ENCODE results near the gene DLG5. TPM values are rescaled to one million over a fixed set of nuclear protein-coding genes. Genes with fewer than 3 reads are reported as not detected.

The DLG5 gene
- total and polyA plus RNA-seq, 4 donors: 10.0 to 70.6 (median 35.4) TPM

DNA sequence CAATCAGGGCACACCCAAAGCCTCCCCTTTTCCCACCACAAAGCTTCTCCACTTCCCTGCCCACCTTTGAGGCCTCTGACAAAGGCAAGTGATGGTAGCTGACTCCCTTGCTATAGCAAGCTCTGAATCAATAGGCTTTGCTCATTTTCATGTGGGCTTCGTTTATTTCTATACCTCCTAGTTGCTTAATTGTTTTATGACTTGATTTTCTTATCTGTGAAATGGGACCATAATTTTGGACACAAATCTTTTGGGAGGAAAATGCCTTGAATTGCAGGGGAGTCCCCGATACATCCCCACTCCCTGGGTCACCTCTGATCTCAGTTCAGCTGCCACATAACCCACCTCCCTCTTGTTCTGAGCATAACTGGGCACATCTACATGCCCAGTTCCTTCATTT is 13.7 kb upstream of the DLG5 start:
- Histone ChIP-seq H3K27me3 (ENCODE audit: control insufficient read depth in 1 of 2, insufficient read depth in 2 of 2, low read length in 1 of 2) (no peaks in the 10 kb centered on the region), H3K36me3 (ENCODE audit: control insufficient read depth in 1 of 2, insufficient read depth in 2 of 2, low read length in 1 of 2) (no peaks in the 10 kb centered on the region), H3K9me3 (ENCODE audit: control insufficient read depth, low read length) (no peaks in the 10 kb centered on the region), H3K4me3 (ENCODE audit: low read length in 2 of 2) (no peak overlapping the region), H3K27ac (ENCODE audit: low read depth in 1 of 2, low read length in 2 of 2) (no peak overlapping the region), H3K4me1 (ENCODE audit: control insufficient read depth in 1 of 2, insufficient read depth in 2 of 2, low read length in 2 of 2) (no peaks in the 10 kb centered on the region)
- intact Hi-C loops (cut with DNase I): no loop called here
- ATAC-seq (ENCODE audit: low FRiP score) (no peak), DNase-seq (no peak)
- 95 to 96% methylated on average over 2 of the region's 2 CpGs for WGBS, 2 donors

DNA sequence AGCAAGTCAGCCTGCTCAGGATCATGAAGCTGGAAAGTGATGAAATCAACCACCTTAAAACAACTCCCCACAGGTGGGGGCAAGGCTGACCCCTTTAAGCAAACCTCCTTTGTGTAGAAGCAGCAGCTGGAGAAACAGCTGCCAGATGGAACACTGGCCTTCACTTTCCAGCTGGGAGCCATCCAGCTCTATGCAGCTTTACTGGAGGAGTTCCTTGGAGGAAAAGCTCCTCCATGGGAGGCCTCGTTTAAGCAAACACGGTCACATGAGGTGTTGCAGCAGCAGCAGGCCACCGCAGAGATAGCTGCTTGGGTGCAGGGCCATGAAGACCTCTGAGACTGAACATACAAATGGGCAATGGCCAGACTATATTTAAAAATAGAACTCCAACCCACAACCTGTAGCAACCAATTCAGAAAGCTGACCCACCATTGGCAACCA is 13.0 kb upstream of the DLG5 start:
- Histone ChIP-seq H3K9me3 (ENCODE audit: control insufficient read depth, low read length) (no peaks in the 10 kb centered on the region), H3K27me3 (ENCODE audit: control insufficient read depth in 1 of 2, insufficient read depth in 2 of 2, low read length in 1 of 2) (no peaks in the 10 kb centered on the region), H3K27ac (ENCODE audit: low read depth in 1 of 2, low read length in 2 of 2) (no peak overlapping the region), H3K4me1 (ENCODE audit: control insufficient read depth in 1 of 2, insufficient read depth in 2 of 2, low read length in 2 of 2) (no peaks in the 10 kb centered on the region), H3K36me3 (ENCODE audit: control insufficient read depth in 1 of 2, insufficient read depth in 2 of 2, low read length in 1 of 2) (no peaks in the 10 kb centered on the region), H3K4me3 (ENCODE audit: low read length in 2 of 2) (no peak overlapping the region)
- DNase-seq: no peak
- WGBS, 2 donors: 3 to 6% methylated on average over 3 of the region's 3 CpGs
- intact Hi-C loops (cut with DNase I): no loop called here
- peak; percentile 47 for ATAC-seq (ENCODE audit: low FRiP score)

DNA sequence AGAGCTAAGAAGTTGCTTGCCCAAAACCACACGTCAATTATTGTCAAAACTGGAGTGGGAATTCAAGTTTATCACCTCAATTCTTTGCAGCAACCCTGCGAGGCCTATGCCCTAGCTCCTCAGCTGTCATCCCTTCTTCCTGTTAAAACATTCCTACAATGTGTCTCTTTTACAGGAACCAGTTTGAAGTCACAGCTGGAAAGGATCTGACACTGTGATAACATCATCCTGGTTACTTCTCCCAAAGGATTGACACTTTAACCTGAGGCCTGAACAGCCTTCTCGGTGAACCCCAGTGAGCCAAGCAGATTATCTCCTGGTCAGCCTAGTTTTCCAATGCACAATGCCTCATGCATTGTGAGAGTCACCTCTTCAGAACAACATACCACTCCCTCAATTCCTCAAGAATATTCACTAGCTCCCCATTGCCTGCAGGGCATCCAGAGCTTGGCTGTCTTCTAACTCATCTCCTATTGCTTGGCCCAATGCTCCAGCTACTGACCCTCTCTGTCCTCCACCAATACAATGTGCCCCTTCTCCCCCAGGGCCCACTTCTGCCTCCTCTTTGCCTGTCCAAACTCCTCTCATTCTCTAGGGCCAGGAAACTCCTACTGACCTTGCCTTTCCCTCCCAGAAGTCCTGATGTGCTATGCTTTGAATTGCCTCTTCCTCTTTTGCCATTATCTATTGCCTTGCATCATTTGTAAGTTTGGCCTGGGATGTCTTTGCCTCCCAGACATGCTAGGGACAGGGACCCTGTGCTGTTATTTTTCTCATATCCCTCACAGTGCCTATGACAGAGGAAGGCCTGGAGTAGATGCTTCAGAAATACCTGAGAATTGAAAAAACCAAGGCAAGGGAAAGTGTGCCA is 10.4 kb upstream of the DLG5 start:
- H3K4me1 ChIP-seq (ENCODE audit: control insufficient read depth in 1 of 2, insufficient read depth in 2 of 2, low read length in 2 of 2): no peaks in the 10 kb centered on the region

DNA sequence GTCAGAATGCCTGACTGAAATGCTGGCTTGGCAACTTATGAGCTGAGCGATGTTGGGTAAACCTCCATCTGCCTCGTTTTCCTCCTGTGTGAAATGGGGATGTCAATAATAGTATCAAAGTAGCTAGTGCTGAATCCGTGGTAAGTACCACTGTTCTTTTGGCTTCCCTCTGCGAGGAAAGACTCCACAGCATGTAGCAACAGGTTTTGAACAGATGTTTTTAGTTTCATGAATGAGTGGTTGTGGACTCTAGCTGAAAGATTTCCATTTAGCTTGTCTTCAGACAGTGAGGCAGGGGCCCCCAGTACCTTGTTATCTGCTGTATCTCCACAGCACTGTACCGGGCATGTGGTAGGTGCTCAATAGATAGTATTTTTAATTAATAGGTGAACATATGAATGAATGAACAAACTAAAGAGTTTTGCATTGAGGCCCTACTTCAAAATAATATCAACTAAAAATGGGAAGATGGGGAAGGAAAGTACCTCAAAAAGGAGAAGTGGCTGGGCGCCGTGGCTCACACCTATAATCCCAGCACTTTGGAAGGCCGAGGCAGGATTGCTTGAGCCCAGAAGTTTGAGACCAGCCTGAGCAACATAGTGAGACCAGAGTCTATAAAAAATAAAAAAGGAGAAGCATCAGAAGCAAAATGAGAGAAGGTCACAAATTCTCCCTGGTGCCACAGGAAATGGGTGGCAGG is 5.6 kb upstream of the DLG5 start:
- ATAC-seq (ENCODE audit: low FRiP score) (no peak), DNase-seq (no peak)
- Histone ChIP-seq H3K9me3 (ENCODE audit: control insufficient read depth, low read length) (no peaks in the 10 kb centered on the region), H3K4me3 (ENCODE audit: low read length in 2 of 2) (no peak overlapping the region), H3K4me1 (ENCODE audit: control insufficient read depth in 1 of 2, insufficient read depth in 2 of 2, low read length in 2 of 2) (no peaks in the 10 kb centered on the region), H3K27me3 (ENCODE audit: control insufficient read depth in 1 of 2, insufficient read depth in 2 of 2, low read length in 1 of 2) (no peaks in the 10 kb centered on the region), H3K36me3 (ENCODE audit: control insufficient read depth in 1 of 2, insufficient read depth in 2 of 2, low read length in 1 of 2) (no peaks in the 10 kb centered on the region), H3K27ac (ENCODE audit: low read depth in 1 of 2, low read length in 2 of 2) (no peak overlapping the region)
- 83 to 89% methylated on average over 8 of the region's 8 CpGs for WGBS, 2 donors
- intact Hi-C loops (cut with DNase I): no loop called here

More for the DNA sequence above, 10.4 kb upstream of the DLG5 start:
- WGBS, 2 donors: 92 to 95% methylated on average over 3 of the region's 3 CpGs
- DNase-seq (no peak), ATAC-seq (ENCODE audit: low FRiP score) (no peak)
- Histone ChIP-seq H3K27me3 (ENCODE audit: control insufficient read depth in 1 of 2, insufficient read depth in 2 of 2, low read length in 1 of 2) (no peaks in the 10 kb centered on the region), H3K4me3 (ENCODE audit: low read length in 2 of 2) (no peak overlapping the region), H3K27ac (ENCODE audit: low read depth in 1 of 2, low read length in 2 of 2) (no peak overlapping the region), H3K9me3 (ENCODE audit: control insufficient read depth, low read length) (no peaks in the 10 kb centered on the region), H3K36me3 (ENCODE audit: control insufficient read depth in 1 of 2, insufficient read depth in 2 of 2, low read length in 1 of 2) (no peaks in the 10 kb centered on the region)
- intact Hi-C loops (cut with DNase I): no loop called here

DNA sequence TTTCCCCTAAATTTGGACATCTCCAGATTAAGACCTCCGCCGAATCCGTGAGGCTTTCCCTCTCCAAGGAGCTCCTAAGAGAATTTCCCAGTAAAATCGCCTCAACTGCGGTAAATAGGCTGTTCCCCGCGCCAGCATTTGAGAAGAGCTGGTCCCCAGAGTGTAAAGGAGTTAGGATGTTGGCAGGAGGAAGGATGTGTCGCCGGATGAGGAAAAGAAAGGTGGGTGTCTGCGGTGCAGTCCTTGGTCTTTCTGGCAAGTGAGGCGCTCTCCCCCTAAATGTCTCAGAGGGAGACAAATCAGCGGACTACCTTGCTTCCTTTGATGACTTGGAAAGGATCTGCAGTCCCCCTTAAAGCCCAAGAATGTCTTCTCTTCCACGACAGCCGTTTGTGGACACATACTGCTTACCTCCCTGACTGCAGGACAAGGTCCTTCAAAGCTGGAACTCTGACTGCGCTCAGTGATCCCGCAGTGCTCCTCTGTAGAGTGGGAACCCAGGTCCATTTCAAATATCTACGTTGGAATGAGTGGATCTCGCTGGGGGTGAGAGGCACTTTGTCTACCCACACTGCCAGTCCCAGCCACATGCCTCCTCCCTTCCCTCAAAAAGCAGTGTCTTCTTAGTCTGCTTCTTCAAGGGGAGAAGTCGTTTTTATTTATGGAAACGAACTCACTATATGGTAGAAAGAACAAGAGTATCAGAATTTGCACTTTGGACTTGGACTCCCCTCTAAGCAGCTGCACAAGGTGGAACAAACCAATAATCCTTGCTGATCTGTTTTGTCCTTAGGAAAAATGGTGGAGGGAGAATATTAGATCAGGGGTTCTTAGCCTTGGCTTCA is 1.1 kb upstream of the DLG5 start:
- Histone ChIP-seq H3K4me3 (ENCODE audit: low read length in 2 of 2) (peak overlapping the region; percentile 71 to 97), H3K27ac (ENCODE audit: low read depth in 1 of 2, low read length in 2 of 2) (peak overlapping the region in 1 of 2 donors; percentile 1), H3K9me3 (ENCODE audit: control insufficient read depth, low read length) (no peaks in the 10 kb centered on the region), H3K4me1 (ENCODE audit: control insufficient read depth in 1 of 2, insufficient read depth in 2 of 2, low read length in 2 of 2) (no peaks in the 10 kb centered on the region), H3K27me3 (ENCODE audit: control insufficient read depth in 1 of 2, insufficient read depth in 2 of 2, low read length in 1 of 2) (no peaks in the 10 kb centered on the region), H3K36me3 (ENCODE audit: control insufficient read depth in 1 of 2, insufficient read depth in 2 of 2, low read length in 1 of 2) (no peaks in the 10 kb centered on the region)
- DNase-seq (no peak), ATAC-seq (ENCODE audit: low FRiP score) (no peak)
- intact Hi-C loops (cut with DNase I): loop anchor here (2.0 to 5.0 kb wide), 4 partner anchors 40 to 80 kb away; no protein-coding TSS in a partner anchor
- 24 to 25% methylated on average over 20 of the region's 20 CpGs for WGBS, 2 donors

DNA sequence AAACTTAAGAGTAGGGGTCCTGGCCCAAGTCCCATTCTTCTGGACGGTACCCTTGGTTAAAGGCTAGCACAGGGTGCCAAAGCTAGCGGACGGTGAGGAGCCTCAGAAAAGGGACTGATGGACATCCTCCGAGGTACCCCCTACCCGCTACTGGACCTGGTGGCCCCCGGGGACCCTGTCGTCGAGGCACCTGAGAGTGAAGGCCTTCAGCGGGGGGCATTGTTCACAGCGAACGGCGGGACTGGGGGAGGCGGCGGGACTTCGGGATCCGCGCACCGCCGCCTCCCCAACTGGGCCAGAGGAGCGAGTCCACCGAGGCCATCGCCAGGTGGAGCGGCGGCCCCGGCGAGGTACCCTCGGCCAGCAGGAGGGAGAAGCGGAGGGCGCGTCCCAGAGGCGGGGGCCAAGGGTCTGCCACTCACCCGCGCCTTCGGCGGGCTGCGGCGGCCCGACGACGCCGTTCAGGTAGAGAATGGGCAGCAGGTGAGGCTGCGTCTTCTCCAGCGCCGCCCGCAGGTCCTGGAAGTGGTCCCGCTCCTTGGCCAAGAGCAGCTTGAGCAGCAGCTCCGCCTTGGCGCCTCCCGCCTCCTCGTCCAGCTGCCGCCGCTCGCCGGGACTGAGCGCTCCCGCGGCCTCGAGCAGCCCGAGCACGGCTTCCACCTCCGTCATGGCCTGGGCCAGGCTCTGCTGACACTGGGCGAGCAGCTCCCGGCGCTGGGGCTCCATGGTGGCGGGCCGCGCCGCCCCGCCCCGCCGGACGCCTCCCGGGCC is 575 bp downstream of the DLG5 start:
- WGBS, 2 donors: 0% methylated on average over 62 to 73 of the region's 73 CpGs
- Histone ChIP-seq H3K27me3 (ENCODE audit: control insufficient read depth in 1 of 2, insufficient read depth in 2 of 2, low read length in 1 of 2) (no peaks in the 10 kb centered on the region), H3K4me3 (ENCODE audit: low read length in 2 of 2) (peak overlapping the region; percentile 71 to 97), H3K27ac (ENCODE audit: low read depth in 1 of 2, low read length in 2 of 2) (peak overlapping the region; percentile 44 to 55), H3K9me3 (ENCODE audit: control insufficient read depth, low read length) (no peaks in the 10 kb centered on the region), H3K4me1 (ENCODE audit: control insufficient read depth in 1 of 2, insufficient read depth in 2 of 2, low read length in 2 of 2) (no peaks in the 10 kb centered on the region), H3K36me3 (ENCODE audit: control insufficient read depth in 1 of 2, insufficient read depth in 2 of 2, low read length in 1 of 2) (no peaks in the 10 kb centered on the region)
- intact Hi-C loops (cut with DNase I): loop anchor here (2.0 to 5.0 kb wide), 4 partner anchors 41 to 79 kb away; no protein-coding TSS in a partner anchor
- ATAC-seq (ENCODE audit: low FRiP score) (peak; percentile 63), DNase-seq (peak; percentile 64 to 83)

DNA sequence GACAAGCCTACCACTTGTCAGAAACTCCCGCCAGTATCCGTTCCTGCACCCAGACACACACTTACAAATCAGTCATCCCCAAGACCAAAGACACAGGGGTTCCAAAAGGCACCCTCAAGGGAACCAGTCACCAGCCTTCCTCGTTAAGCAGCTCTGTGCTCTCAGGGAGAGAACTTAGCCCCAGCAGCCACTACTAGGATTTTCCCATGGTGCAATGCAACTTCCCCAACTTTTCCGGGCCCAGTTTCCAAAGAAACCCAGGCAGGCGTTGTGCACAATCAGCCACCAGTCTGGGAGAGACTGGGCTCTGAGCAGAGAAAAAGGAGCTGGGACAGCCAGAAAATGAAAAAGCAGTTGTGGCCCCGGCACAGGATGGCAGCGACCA is 1.2 kb downstream of the DLG5 start:
- no peaks in the 10 kb centered on the region for H3K36me3 ChIP-seq (ENCODE audit: control insufficient read depth in 1 of 2, insufficient read depth in 2 of 2, low read length in 1 of 2)
- WGBS, 2 donors: 2 to 3% methylated on average over 7 of the region's 7 CpGs
- H3K27me3 ChIP-seq (ENCODE audit: control insufficient read depth in 1 of 2, insufficient read depth in 2 of 2, low read length in 1 of 2): no peaks in the 10 kb centered on the region
- H3K9me3 ChIP-seq (ENCODE audit: control insufficient read depth, low read length): no peaks in the 10 kb centered on the region
- DNase-seq (peak in 1 of 2 donors; percentile 49), ATAC-seq (ENCODE audit: low FRiP score) (peak; percentile 55)
- intact Hi-C loops (cut with DNase I): loop anchor here (5.0 kb wide), 3 partner anchors 42 to 78 kb away; no protein-coding TSS in a partner anchor
- H3K4me3 ChIP-seq (ENCODE audit: low read length in 2 of 2): peak overlapping the region; percentile 71 to 97
- H3K27ac ChIP-seq (ENCODE audit: low read depth in 1 of 2, low read length in 2 of 2): peak overlapping the region in 1 of 2 donors; percentile 11
- no peaks in the 10 kb centered on the region for H3K4me1 ChIP-seq (ENCODE audit: control insufficient read depth in 1 of 2, insufficient read depth in 2 of 2, low read length in 2 of 2)
